Body of pancreas (tissue), 4 donors: ENCODE results near the gene MOGAT3.

Experiments
- CTCF ChIP-seq, 7 experiments: fragments of 450-650 bp in 4 of 7; fragments of 200-600 bp in 3 of 7; sonication (generic) in 3 of 7; IDR thresholded peaks; one replicate each; pipeline ENCODE4 v1.5.1; 2016 to 2019; ENCODE audit warnings: antibody characterized with exemption in 7 of 7
- POLR2A ChIP-seq, 3 donors: fragments of 450-650 bp; IDR thresholded peaks; one replicate each; pipeline ENCODE4 v1.6.1; 2016; ENCODE audit warnings: antibody characterized with exemption in 3 of 3, mild to moderate bottlenecking in 2 of 3

GRCh38 chr7:101168412-101169049, 32.3 kb downstream of the MOGAT3 start:
- no peak for TF ChIP-seq POLR2A (IDR thresholded peaks at IDR 0.05)
- no peak for TF ChIP-seq CTCF (IDR thresholded peaks at IDR 0.05)
